Measurements from ENCODE around the gene SORBS2.
A peak's percentile ranks its signal among the peaks of the same experiment; 100 is the strongest.

The SORBS2 gene

GRCh38 chr4:185651851-185652250, 160.1 kb downstream of the SORBS2 start:
- DNase-seq, result no peak
- H3K9me3 Mint-ChIP-seq, result no peaks in the 10 kb centered on the region
- no peaks in the 10 kb centered on the region for H3K4me1 Mint-ChIP-seq
- no peak for ATAC-seq
- H3K27ac Mint-ChIP-seq, result no peak overlapping the region
- no peak overlapping the region for H3K4me3 Mint-ChIP-seq
- H3K27me3 Mint-ChIP-seq, result peaks cover 10% of the 10 kb centered on the region

GRCh38 chr4:185651137-185651677, 160.8 kb downstream of the SORBS2 start:
- peaks cover 13% of the 10 kb centered on the region for H3K27me3 Mint-ChIP-seq
- H3K9me3 Mint-ChIP-seq, result no peaks in the 10 kb centered on the region
- no peak for ATAC-seq
- no peaks in the 10 kb centered on the region for H3K4me1 Mint-ChIP-seq
- DNase-seq, result no peak
- H3K27ac Mint-ChIP-seq, result no peak overlapping the region
- no peak overlapping the region for H3K4me3 Mint-ChIP-seq

GRCh38 chr4:185648631-185649030, 163.4 kb downstream of the SORBS2 start:
- no peak overlapping the region for H3K27ac Mint-ChIP-seq
- no peaks in the 10 kb centered on the region for H3K4me1 Mint-ChIP-seq
- no peak overlapping the region for H3K4me3 Mint-ChIP-seq
- no peaks in the 10 kb centered on the region for H3K9me3 Mint-ChIP-seq
- peaks cover 23% of the 10 kb centered on the region for H3K27me3 Mint-ChIP-seq
- ATAC-seq (no peak), DNase-seq (no peak)

- ATAC-seq, result no peak
- peaks cover 35% of the 10 kb centered on the region for H3K27me3 Mint-ChIP-seq
- no peaks in the 10 kb centered on the region for H3K4me1 Mint-ChIP-seq
- H3K9me3 Mint-ChIP-seq, result no peaks in the 10 kb centered on the region
- no peak overlapping the region for H3K4me3 Mint-ChIP-seq
- no peak overlapping the region for H3K27ac Mint-ChIP-seq
- no peak for DNase-seq
These were observed 166.6 kb downstream of the SORBS2 start for GRCh38 chr4:185645403-185645802.

GRCh38 chr4:185644408-185644807, 167.6 kb downstream of the SORBS2 start:
- H3K4me3 Mint-ChIP-seq, result no peak overlapping the region
- peaks cover 35% of the 10 kb centered on the region for H3K27me3 Mint-ChIP-seq
- ATAC-seq, result no peak
- no peaks in the 10 kb centered on the region for H3K4me1 Mint-ChIP-seq
- H3K9me3 Mint-ChIP-seq, result no peaks in the 10 kb centered on the region
- DNase-seq, result no peak
- no peak overlapping the region for H3K27ac Mint-ChIP-seq

- Mint-ChIP-seq H3K4me3 (no peak overlapping the region), H3K4me1 (peaks cover 6% of the 10 kb centered on the region), H3K9me3 (no peaks in the 10 kb centered on the region), H3K27ac (no peak overlapping the region), H3K27me3 (peaks cover 43% of the 10 kb centered on the region)
- no peak for ATAC-seq
- DNase-seq, result no peak
These were observed 169.1 kb downstream of the SORBS2 start for GRCh38 chr4:185642907-185643306.

- Mint-ChIP-seq H3K9me3 (no peaks in the 10 kb centered on the region), H3K27ac (no peak overlapping the region), H3K27me3 (peaks cover 45% of the 10 kb centered on the region), H3K4me3 (no peak overlapping the region), H3K4me1 (peaks cover 6% of the 10 kb centered on the region)
- ATAC-seq (no peak), DNase-seq (no peak)
These were observed 171.0 kb downstream of the SORBS2 start for GRCh38 chr4:185640811-185641675.

- Mint-ChIP-seq H3K27me3 (peaks cover 44% of the 10 kb centered on the region), H3K4me1 (peaks cover 6% of the 10 kb centered on the region), H3K9me3 (no peaks in the 10 kb centered on the region), H3K4me3 (peak overlapping the region in 1 of 2 donors; percentile 31), H3K27ac (no peak overlapping the region)
- no peak for DNase-seq
- peak; percentile 48 for ATAC-seq
These were observed 173.3 kb downstream of the SORBS2 start for GRCh38 chr4:185638548-185639301.

GRCh38 chr4:185638093-185638492, 173.9 kb downstream of the SORBS2 start:
- DNase-seq, result no peak
- Mint-ChIP-seq H3K27me3 (peaks cover 38% of the 10 kb centered on the region), H3K27ac (no peak overlapping the region), H3K9me3 (no peaks in the 10 kb centered on the region), H3K4me3 (peak overlapping the region in 1 of 2 donors; percentile 42), H3K4me1 (peaks cover 6% of the 10 kb centered on the region)
- peak; percentile 7 for ATAC-seq

- Mint-ChIP-seq H3K27me3 (peaks cover 31% of the 10 kb centered on the region), H3K9me3 (no peaks in the 10 kb centered on the region), H3K4me1 (peaks cover 6% of the 10 kb centered on the region), H3K4me3 (no peak overlapping the region), H3K27ac (no peak overlapping the region)
- ATAC-seq, result no peak
- DNase-seq, result no peak
These were observed 174.7 kb downstream of the SORBS2 start for GRCh38 chr4:185637163-185637875.

GRCh38 chr4:185634066-185634652, 177.8 kb downstream of the SORBS2 start:
- DNase-seq (no peak), ATAC-seq (no peak)
- H3K4me3 Mint-ChIP-seq, result no peak overlapping the region

GRCh38 chr4:185626798-185627197, 185.2 kb downstream of the SORBS2 start:
- H3K27ac Mint-ChIP-seq, result no peak overlapping the region
- ATAC-seq, result no peak
- no peaks in the 10 kb centered on the region for H3K9me3 Mint-ChIP-seq
- no peak for DNase-seq
- H3K4me3 Mint-ChIP-seq, result no peak overlapping the region
- no peaks in the 10 kb centered on the region for H3K27me3 Mint-ChIP-seq
- no peaks in the 10 kb centered on the region for H3K4me1 Mint-ChIP-seq

More at GRCh38 chr4:185634066-185634652, 177.8 kb downstream of the SORBS2 start:
- no peaks in the 10 kb centered on the region for H3K9me3 Mint-ChIP-seq
- H3K27me3 Mint-ChIP-seq, result peaks cover 30% of the 10 kb centered on the region
- H3K4me1 Mint-ChIP-seq, result peaks cover 6% of the 10 kb centered on the region
- H3K27ac Mint-ChIP-seq, result no peak overlapping the region

- Mint-ChIP-seq H3K27me3 (no peaks in the 10 kb centered on the region), H3K4me1 (no peaks in the 10 kb centered on the region), H3K9me3 (no peaks in the 10 kb centered on the region), H3K4me3 (no peak overlapping the region), H3K27ac (no peak overlapping the region)
- no peak for ATAC-seq
- no peak for DNase-seq
These were observed 186.5 kb downstream of the SORBS2 start for GRCh38 chr4:185625503-185625902.

- H3K27ac Mint-ChIP-seq, result no peak overlapping the region
- ATAC-seq (no peak), DNase-seq (no peak)
- H3K4me3 Mint-ChIP-seq, result no peak overlapping the region
- H3K4me1 Mint-ChIP-seq, result no peaks in the 10 kb centered on the region
- no peaks in the 10 kb centered on the region for H3K9me3 Mint-ChIP-seq
- H3K27me3 Mint-ChIP-seq, result peaks cover 4% of the 10 kb centered on the region
These were observed 187.8 kb downstream of the SORBS2 start for GRCh38 chr4:185624259-185624589.
